Panc1 (cell line): ENCODE measurements around the gene YTHDF1. TPM values are rescaled to one million over a fixed set of nuclear protein-coding genes. Genes with fewer than 3 reads are reported as not detected.

Experiments
- ATAC-seq: fragments of 200-7000 bp; cut with Tn5 transposase; 2 replicates; pipeline ENCODE4 v1.9.1; 2020; ENCODE audit warnings: mild to moderate bottlenecking, moderate library complexity
- BruUV-seq: library from RNA; stranded (reverse); fragments of 400-500 nt; replicated peaks from 2 replicates; lab custom pipeline; 2021; lab: Mats Ljungman, UMichigan
- CTCF ChIA-PET: fragments of 300-600 bp; sonication (Branson Sonifier 250); formaldehyde crosslinking; loops from one replicate; lab custom pipeline; 2022; ENCODE audit warnings: antibody characterized with exemption; lab: Charles Lee
- POLR2A ChIA-PET: fragments of 300-600 bp; sonication (Branson Sonifier 250); formaldehyde crosslinking; loops from one replicate; lab custom pipeline; 2022; ENCODE audit warnings: antibody characterized with exemption; lab: Charles Lee
- DNase-seq: peaks from one replicate; pipeline ENCODE4 v3.0.0-alpha.2; 2010; ENCODE audit warnings: low read depth, low spot score
- H3K27ac ChIP-seq: 2 replicates; pipeline ENCODE4 v1.5.1; 2011; ENCODE audit warnings: mild to moderate bottlenecking, low read length, inconsistent platforms
- H3K27me3 ChIP-seq: fragments of 200-500 bp; sonication (Bioruptor generic); 2 replicates; pipeline ENCODE4 v1.6.0; 2014; ENCODE audit warnings: low read length, inconsistent platforms; ENCODE audit not compliant: control insufficient read depth, insufficient read depth
- H3K36me3 ChIP-seq: fragments of 200-500 bp; sonication (Bioruptor generic); 2 replicates; pipeline ENCODE4 v1.5.1; 2014; ENCODE audit warnings: inconsistent platforms, mild to moderate bottlenecking, low read length, moderate library complexity; ENCODE audit not compliant: control insufficient read depth, insufficient read depth
- H3K4me1 ChIP-seq: 2 replicates; pipeline ENCODE4 v1.5.1; 2011; ENCODE audit warnings: inconsistent platforms, mild to moderate bottlenecking, low read length, moderate library complexity; ENCODE audit not compliant: control insufficient read depth, insufficient read depth
- H3K4me3 ChIP-seq, 2 experiments: 2 replicates each; pipeline ENCODE4 v1.5.1; 2011 to 2012; ENCODE audit warnings: low read depth in 2 of 2, low read length in 2 of 2, mild to moderate bottlenecking in 2 of 2, inconsistent platforms in 1 of 2, moderate library complexity in 1 of 2
- H3K9me3 ChIP-seq: fragments of 200-500 bp; sonication (Bioruptor generic); 2 replicates; pipeline ENCODE4 v1.5.1; 2014; ENCODE audit warnings: low read depth, mild to moderate bottlenecking, inconsistent platforms, low read length, moderate library complexity; ENCODE audit not compliant: control insufficient read depth, insufficient read depth
- CTCF ChIP-seq: fragments of 450-650 bp; IDR thresholded peaks from 2 replicates; pipeline ENCODE4 v1.5.1; 2017; ENCODE audit warnings: mild to moderate bottlenecking
- POLR2AphosphoS5 ChIP-seq: IDR thresholded peaks from 2 replicates; pipeline ENCODE4 v1.6.1; 2012; ENCODE audit warnings: mild to moderate bottlenecking, low read depth, low read length, moderate library complexity
- REST ChIP-seq, 2 experiments: IDR thresholded peaks; 2 replicates each; pipeline ENCODE4 v1.6.1; 2011 to 2012; ENCODE audit warnings: low read depth in 2 of 2, control low read depth in 1 of 2, low read length in 1 of 2, mild to moderate bottlenecking in 1 of 2, moderate library complexity in 1 of 2; ENCODE audit not compliant: insufficient read depth in 1 of 2
- SIN3A ChIP-seq: IDR thresholded peaks from 2 replicates; pipeline ENCODE4 v1.6.1; 2012; ENCODE audit warnings: low read depth, mild to moderate bottlenecking, low read length, moderate library complexity, borderline replicate concordance; ENCODE audit not compliant: insufficient read depth
- TCF7L2 ChIP-seq: IDR thresholded peaks from 2 replicates; pipeline ENCODE4 v1.6.1; 2011; ENCODE audit warnings: mild to moderate bottlenecking, low read depth, low read length, inconsistent platforms
- in situ Hi-C: cut with HindIII; loops from 2 replicates; pipeline ENCODE4 v1.10.0; 2016; ENCODE audit warnings: low sequenced_read_pairs, low pct_unique_long_range_greater_than_20kb
- intact Hi-C: fragments of 100-400 bp; cut with micrococcal nuclease; formaldehyde crosslinking; loops from one replicate; pipeline ENCODE4 v1.10.0; 2022; ENCODE audit not compliant: unreplicated experiment
- total RNA-seq: library from RNA; stranded (reverse); gene quantifications from one replicate; pipeline ENCODE4 v1.2.1, GENCODE V29; 2021; ENCODE audit not compliant: unreplicated experiment

YTHDF1 gene
- total RNA-seq, 1 experiment from 2014 or later: 43.0 TPM

- ChIA-PET POLR2A (interaction anchor here (0.5 kb wide), 1 partner anchor 100 kb away, joined by 4 read pairs; no protein-coding TSS in a partner anchor), CTCF (no interaction called here)
- H3K36me3 ChIP-seq: peaks cover 8% of the 10 kb centered on the region
- BruUV-seq: no TSS peak
- in situ Hi-C loops: no loop called here
- DNase-seq: no peak
- ATAC-seq: no peak
- TF ChIP-seq TCF7L2: no peak
- no peak for TF ChIP-seq REST (IDR thresholded peaks at IDR 0.05; ENCODE audit: insufficient read depth in 1 of 2, low read depth in 2 of 2, low read length in 1 of 2)
- no peak for TF ChIP-seq POLR2AphosphoS5
- no peak for TF ChIP-seq SIN3A
- TF ChIP-seq CTCF: no peak
- no peaks in the 10 kb centered on the region for H3K9me3 ChIP-seq
- H3K27me3 ChIP-seq: no peaks in the 10 kb centered on the region
- H3K4me3 ChIP-seq: no peak overlapping the region
- intact Hi-C loops: no loop called here
- H3K4me1 ChIP-seq: peaks cover 9% of the 10 kb centered on the region; the same call in 1 of the 2 replicates
- no peak overlapping the region for H3K27ac ChIP-seq
These were observed 13.0 kb downstream of the YTHDF1 start for GRCh38 chr20:63202811-63203526.

- no peaks in the 10 kb centered on the region for H3K9me3 ChIP-seq
- H3K27me3 ChIP-seq: no peaks in the 10 kb centered on the region
- peaks cover 8% of the 10 kb centered on the region for H3K36me3 ChIP-seq
- intact Hi-C loops: no loop called here
- 0 out of 2 replicates have a peak, but pooled peaks cover 2% of the 10 kb centered on the region for H3K4me1 ChIP-seq
- in situ Hi-C loops: no loop called here
- POLR2A ChIA-PET: no interaction called here
- no peak overlapping the region for H3K4me3 ChIP-seq
- CTCF ChIA-PET: no interaction called here
- TF ChIP-seq CTCF: no peak
- DNase-seq: no peak
- no peak overlapping the region for H3K27ac ChIP-seq
- no TSS peak for BruUV-seq
- no peak for ATAC-seq
These were observed 13.9 kb downstream of the YTHDF1 start for GRCh38 chr20:63202021-63202420.
